Measurements from ENCODE around the gene ADAMTSL1. TPM values are rescaled to one million over a fixed set of nuclear protein-coding genes. Genes with fewer than 3 reads are reported as not detected.
A peak's percentile ranks its signal among the peaks of the same experiment; 100 is the strongest.

ADAMTSL1 gene
- total RNA-seq, 4 donors from 2014 or later: 13.3 to 39.7 (median 27.2) TPM

GRCh38 chr9:18485714-18486113, 11.8 kb downstream of the ADAMTSL1 start:
- Histone ChIP-seq H3K27me3 (no peaks in the 10 kb centered on the region), H3K4me3 (no peak overlapping the region), H3K27ac (no peak overlapping the region), H3K9me3 (no peaks in the 10 kb centered on the region), H3K4me1 (no peaks in the 10 kb centered on the region), H3K36me3 (no peaks in the 10 kb centered on the region)
- in situ Hi-C loops (cut with MboI; ENCODE audit: low pct_ligation_motif_present in 1 of 4, low pct_unique_long_range_greater_than_20kb in 1 of 4, low sequenced_read_pairs in 3 of 4) (no loop called here), intact Hi-C loops (cut with DNase I; ENCODE audit: low total_unique reads) (no loop called here)
- no peak for DNase-seq
- WGBS, 2 donors (ENCODE audit: low coverage in 1 of 2): 65% methylated on average over 2 of the region's 2 CpGs; no CpG with 5 or more reads in 1 of the 2 donors
- TF ChIP-seq CTCF (IDR thresholded peaks at IDR 0.05) (no peak), POLR2AphosphoS5 (IDR thresholded peaks at IDR 0.05) (no peak), POLR2A (IDR thresholded peaks at IDR 0.05) (no peak)

DNA sequence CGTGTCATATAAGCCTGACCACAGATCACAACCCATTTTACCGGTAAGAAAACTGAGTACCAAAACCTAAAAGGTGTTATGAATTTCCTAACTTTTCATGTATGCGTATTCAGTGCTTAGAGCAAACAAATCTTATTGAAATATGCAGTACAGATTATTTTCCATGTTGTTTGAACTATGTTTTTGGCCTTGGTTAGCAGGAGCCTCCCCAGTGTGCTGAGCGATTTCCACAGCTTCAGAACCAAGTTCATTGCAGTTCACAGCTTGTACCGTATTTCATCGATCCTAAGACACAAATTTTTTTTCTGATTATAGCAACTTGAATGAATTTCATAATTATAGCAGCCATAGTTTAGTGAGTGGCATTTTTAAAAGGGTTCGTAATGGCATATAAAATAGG, 13.7 kb downstream of the ADAMTSL1 start:
- Histone ChIP-seq H3K4me3 (no peak overlapping the region), H3K36me3 (no peaks in the 10 kb centered on the region), H3K9me3 (no peaks in the 10 kb centered on the region), H3K4me1 (peaks cover 0 to 4% (median 0%) of the 10 kb centered on the region in 4 donors), H3K27me3 (no peaks in the 10 kb centered on the region), H3K27ac (no peak overlapping the region)
- in situ Hi-C loops (cut with MboI; ENCODE audit: low pct_ligation_motif_present in 1 of 4, low pct_unique_long_range_greater_than_20kb in 1 of 4, low sequenced_read_pairs in 3 of 4) (no loop called here), intact Hi-C loops (cut with DNase I; ENCODE audit: low total_unique reads) (no loop called here)
- WGBS, 2 donors (ENCODE audit: low coverage in 1 of 2): 86 to 91% methylated on average over 7 of the region's 7 CpGs
- no peak for DNase-seq
- TF ChIP-seq POLR2A (IDR thresholded peaks at IDR 0.05) (no peak), EP300 (IDR thresholded peaks at IDR 0.05; ENCODE audit: low read depth) (no peak), POLR2AphosphoS5 (IDR thresholded peaks at IDR 0.05) (no peak), CTCF (IDR thresholded peaks at IDR 0.05) (no peak)

GRCh38 chr9:18488886-18489285, 14.9 kb downstream of the ADAMTSL1 start:
- no peaks in the 10 kb centered on the region for H3K27me3 ChIP-seq
- 69 to 80% methylated on average over 2 of the region's 2 CpGs for WGBS, 2 donors (ENCODE audit: low coverage in 1 of 2)
- no peak overlapping the region for H3K4me3 ChIP-seq
- intact Hi-C loops (cut with DNase I; ENCODE audit: low total_unique reads) (no loop called here), in situ Hi-C loops (cut with MboI; ENCODE audit: low pct_ligation_motif_present in 1 of 4, low pct_unique_long_range_greater_than_20kb in 1 of 4, low sequenced_read_pairs in 3 of 4) (no loop called here)
- peaks cover 0 to 4% (median 0%) of the 10 kb centered on the region in 4 donors for H3K4me1 ChIP-seq
- H3K27ac ChIP-seq: no peak overlapping the region
- no peak for DNase-seq
- H3K9me3 ChIP-seq: no peaks in the 10 kb centered on the region
- no peaks in the 10 kb centered on the region for H3K36me3 ChIP-seq
- TF ChIP-seq POLR2A (IDR thresholded peaks at IDR 0.05) (no peak), EP300 (IDR thresholded peaks at IDR 0.05; ENCODE audit: low read depth) (no peak), POLR2AphosphoS5 (IDR thresholded peaks at IDR 0.05) (no peak), CTCF (IDR thresholded peaks at IDR 0.05) (no peak)

- Histone ChIP-seq H3K36me3 (no peaks in the 10 kb centered on the region), H3K4me1 (peaks cover 0 to 4% (median 0%) of the 10 kb centered on the region in 4 donors), H3K27me3 (no peaks in the 10 kb centered on the region), H3K4me3 (no peak overlapping the region), H3K27ac (peak overlapping the region in 2 of 4 donors; percentile 47 to 66), H3K9me3 (no peaks in the 10 kb centered on the region)
- WGBS, 2 donors (ENCODE audit: low coverage in 1 of 2): 60 to 75% methylated on average over 2 of the region's 2 CpGs
- in situ Hi-C loops (cut with MboI; ENCODE audit: low pct_ligation_motif_present in 1 of 4, low pct_unique_long_range_greater_than_20kb in 1 of 4, low sequenced_read_pairs in 3 of 4) (no loop called here), intact Hi-C loops (cut with DNase I; ENCODE audit: low total_unique reads) (no loop called here)
- no peak for DNase-seq
- no peak for TF ChIP-seq CTCF (IDR thresholded peaks at IDR 0.05)
- no peak for TF ChIP-seq POLR2AphosphoS5 (IDR thresholded peaks at IDR 0.05)
- no peak for TF ChIP-seq EP300 (IDR thresholded peaks at IDR 0.05; ENCODE audit: low read depth)
These were observed 15.9 kb downstream of the ADAMTSL1 start for GRCh38 chr9:18489861-18490260.

Data from transverse colon (tissue), 4 donors.